ENCODE data around the gene ZCCHC9. TPM values are rescaled to one million over a fixed set of nuclear protein-coding genes. Genes with fewer than 3 reads are reported as not detected.
A peak's percentile ranks its signal among the peaks of the same experiment; 100 is the strongest.
"Not testable (repeated sequence)": the region's sequence is repeated elsewhere in the genome, so short reads cannot be mapped to it uniquely, and the experiment has no call there.

The ZCCHC9 gene
- total and polyA plus RNA-seq, 2 donors (not counting 1 experiment from before 2014, with no cell fraction given): 44.4 to 50.9 TPM

- no peaks in the 10 kb centered on the region for H3K9me3 ChIP-seq (ENCODE audit: control insufficient read depth, insufficient read depth, low read depth, low read length)
- no peaks in the 10 kb centered on the region for H3K36me3 ChIP-seq (ENCODE audit: control insufficient read depth, insufficient read depth, low read length)
- H3K27me3 ChIP-seq (ENCODE audit: control insufficient read depth, insufficient read depth, low read length): no peaks in the 10 kb centered on the region
- no peak overlapping the region for H2AFZ ChIP-seq (ENCODE audit: low read length)
- H4K20me1 ChIP-seq (ENCODE audit: control insufficient read depth, extremely low read depth, insufficient read depth, low read length): no peaks in the 10 kb centered on the region
- no peak overlapping the region for H3K9ac ChIP-seq (ENCODE audit: insufficient read depth, low read length)
- no peak overlapping the region for H3K4me2 ChIP-seq (ENCODE audit: extremely low read depth, insufficient read depth, low read length)
- peaks cover 18% of the 10 kb centered on the region for H3K79me2 ChIP-seq (ENCODE audit: control insufficient read depth, insufficient read depth, low read length)
- H3K27ac ChIP-seq (ENCODE audit: insufficient read depth, low read length): no peak overlapping the region
- H3K4me3 ChIP-seq (replicated peaks in 1 of 4; ENCODE audit: control extremely low read depth in 1 of 4, insufficient read depth in 1 of 4, low read depth in 3 of 4, low read length in 4 of 4): no peak overlapping the region
- TF ChIP-seq CTCF (conservative IDR thresholded peaks at IDR 0.05 in 1 of 2, IDR thresholded peaks at IDR 0.05 in 1 of 2; ENCODE audit: low read depth in 1 of 2, low read length in 2 of 2) (no peak), EZH2 (IDR thresholded peaks at IDR 0.05; ENCODE audit: low read length, missing control alignments) (no peak)
- no peaks in the 10 kb centered on the region for H3K4me1 ChIP-seq (ENCODE audit: control insufficient read depth, extremely low read depth, insufficient read depth, low read length)
- DNase-seq (ENCODE audit: low read depth in 2 of 2): peak; percentile 19 to 23
Measured at GRCh38 chr5:81290146-81290545, 11.2 kb upstream of the ZCCHC9 start.

DNA sequence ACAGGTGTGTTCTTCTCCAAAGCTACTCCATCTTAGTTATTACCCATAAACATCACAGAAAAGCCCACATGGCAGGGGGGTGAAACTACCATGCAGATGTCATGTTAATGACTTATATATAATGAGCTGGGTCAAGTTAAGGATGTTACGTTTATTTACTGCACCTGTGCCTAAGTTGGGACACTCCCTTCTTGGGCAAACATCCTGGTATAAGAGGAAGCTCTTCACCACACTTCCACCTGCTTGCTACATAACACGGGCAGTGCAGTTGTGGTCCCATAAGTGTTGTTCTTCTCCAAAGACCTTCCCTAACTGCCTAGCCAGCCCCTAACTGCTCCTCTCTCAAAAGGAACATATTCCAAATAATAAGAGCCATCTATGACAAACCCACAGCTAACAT lies 9.3 kb upstream of the ZCCHC9 start:
- H3K27ac ChIP-seq (ENCODE audit: insufficient read depth, low read length): no peak overlapping the region
- H3K36me3 ChIP-seq (ENCODE audit: control insufficient read depth, insufficient read depth, low read length): no peaks in the 10 kb centered on the region
- H3K27me3 ChIP-seq (ENCODE audit: control insufficient read depth, insufficient read depth, low read length): no peaks in the 10 kb centered on the region
- H2AFZ ChIP-seq (ENCODE audit: low read length): no peak overlapping the region
- H3K4me2 ChIP-seq (ENCODE audit: extremely low read depth, insufficient read depth, low read length): no peak overlapping the region
- TF ChIP-seq CTCF (conservative IDR thresholded peaks at IDR 0.05 in 1 of 2, IDR thresholded peaks at IDR 0.05 in 1 of 2; ENCODE audit: low read depth in 1 of 2, low read length in 2 of 2) (no peak), EZH2 (IDR thresholded peaks at IDR 0.05; ENCODE audit: low read length, missing control alignments) (no peak)
- H3K4me3 ChIP-seq (replicated peaks in 1 of 4; ENCODE audit: control extremely low read depth in 1 of 4, insufficient read depth in 1 of 4, low read depth in 3 of 4, low read length in 4 of 4): no peak overlapping the region
- no peak for DNase-seq (ENCODE audit: low read depth in 2 of 2)
- H3K9ac ChIP-seq (ENCODE audit: insufficient read depth, low read length): no peak overlapping the region
- H4K20me1 ChIP-seq (ENCODE audit: control insufficient read depth, extremely low read depth, insufficient read depth, low read length): no peaks in the 10 kb centered on the region
- no peaks in the 10 kb centered on the region for H3K4me1 ChIP-seq (ENCODE audit: control insufficient read depth, extremely low read depth, insufficient read depth, low read length)
- peaks cover 18% of the 10 kb centered on the region for H3K79me2 ChIP-seq (ENCODE audit: control insufficient read depth, insufficient read depth, low read length)
- no peaks in the 10 kb centered on the region for H3K9me3 ChIP-seq (ENCODE audit: control insufficient read depth, insufficient read depth, low read depth, low read length)

DNA sequence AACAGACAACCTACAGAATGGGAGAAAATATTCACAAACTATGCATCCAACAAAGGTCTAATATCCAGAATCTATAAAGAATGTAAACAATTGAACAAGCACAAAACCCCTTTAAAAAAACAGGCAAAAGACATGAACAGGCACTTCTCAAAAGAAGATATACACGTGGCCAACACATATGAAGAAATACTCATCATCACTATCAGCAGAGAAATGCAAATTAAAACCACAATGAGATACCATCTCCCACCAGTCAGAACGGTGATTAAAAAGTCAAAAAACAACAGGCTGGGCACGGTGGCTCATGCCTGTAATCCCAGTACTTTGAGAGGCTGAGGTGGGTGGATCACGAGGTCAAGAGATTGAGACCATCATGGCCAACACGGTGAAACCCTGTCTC lies 7.4 kb upstream of the ZCCHC9 start:
- H3K4me3 ChIP-seq (replicated peaks in 1 of 4; ENCODE audit: control extremely low read depth in 1 of 4, insufficient read depth in 1 of 4, low read depth in 3 of 4, low read length in 4 of 4); H3K27ac ChIP-seq (ENCODE audit: insufficient read depth, low read length); H2AFZ ChIP-seq (ENCODE audit: low read length); H3K9ac ChIP-seq (ENCODE audit: insufficient read depth, low read length); H4K20me1 ChIP-seq (ENCODE audit: control insufficient read depth, extremely low read depth, insufficient read depth, low read length); H3K36me3 ChIP-seq (ENCODE audit: control insufficient read depth, insufficient read depth, low read length); H3K27me3 ChIP-seq (ENCODE audit: control insufficient read depth, insufficient read depth, low read length); H3K4me1 ChIP-seq (ENCODE audit: control insufficient read depth, extremely low read depth, insufficient read depth, low read length); H3K4me2 ChIP-seq (ENCODE audit: extremely low read depth, insufficient read depth, low read length); H3K9me3 ChIP-seq (ENCODE audit: control insufficient read depth, insufficient read depth, low read depth, low read length); DNase-seq (ENCODE audit: low read depth in 2 of 2): not testable (repeated sequence)
- peaks cover 18% of the 10 kb centered on the region for H3K79me2 ChIP-seq (ENCODE audit: control insufficient read depth, insufficient read depth, low read length)
